Keratinocyte (primary cell): ENCODE results near the gene CPNE9. TPM values are rescaled to one million over a fixed set of nuclear protein-coding genes. Genes with fewer than 3 reads are reported as not detected.

Experiments
- DNase-seq: peaks from one replicate; pipeline ENCODE4 v3.0.0-alpha.2; 2011; ENCODE audit warnings: low read depth, missing footprints, low spot score
- FAIRE-seq: peaks from 2 replicates; lab custom pipeline; 2011; peaks lifted over from hg19 to GRCh38; lab: Jason Lieb, UNC
- H2AFZ ChIP-seq: 2 replicates; pipeline ENCODE4 v1.6.0; 2012; ENCODE audit warnings: low read length, control low read depth, inconsistent platforms; ENCODE audit not compliant: control insufficient read depth
- H3K27ac ChIP-seq: 2 replicates; pipeline ENCODE4 v1.5.1; 2011; ENCODE audit warnings: low read length; ENCODE audit not compliant: control insufficient read depth, insufficient read depth
- H3K27me3 ChIP-seq: 3 replicates; pipeline ENCODE4 v1.6.0; 2011; ENCODE audit warnings: low read length; ENCODE audit not compliant: control insufficient read depth, insufficient read depth; ENCODE audit errors: extremely low read depth
- H3K36me3 ChIP-seq, 2 experiments: 2 replicates in 1 of 2; 3 replicates in 1 of 2; pipeline ENCODE4 v1.5.1; 2011; ENCODE audit warnings: low read length in 2 of 2, mild to moderate bottlenecking in 1 of 2; ENCODE audit not compliant: control insufficient read depth in 2 of 2, insufficient read depth in 2 of 2; ENCODE audit errors: extremely low read depth in 1 of 2
- H3K4me1 ChIP-seq: 3 replicates; pipeline ENCODE4 v1.5.1; 2011; ENCODE audit warnings: low read length; ENCODE audit not compliant: control insufficient read depth, insufficient read depth; ENCODE audit errors: extremely low read depth
- H3K4me2 ChIP-seq: 3 replicates; pipeline ENCODE4 v1.6.0; 2011; ENCODE audit warnings: low read depth, low read length; ENCODE audit not compliant: control insufficient read depth, insufficient read depth; ENCODE audit errors: extremely low read depth
- H3K4me3 ChIP-seq, 3 experiments: fragments of 200-600 bp in 1 of 3; sonication (generic) in 1 of 3; 2 replicates in 2 of 3; 3 replicates in 1 of 3; pipeline ENCODE4 v1.5.1; 2011 to 2016; ENCODE audit warnings: low read length in 3 of 3, mild to moderate bottlenecking in 3 of 3, control low read depth in 2 of 3, inconsistent platforms in 1 of 3, low read depth in 1 of 3, mixed read lengths in 1 of 3, mixed run types in 1 of 3, moderate library complexity in 1 of 3; ENCODE audit not compliant: control insufficient read depth in 2 of 3, insufficient read depth in 2 of 3; ENCODE audit errors: extremely low read depth in 1 of 3
- H3K79me2 ChIP-seq: 2 replicates; pipeline ENCODE4 v1.6.0; 2012; ENCODE audit warnings: low read length; ENCODE audit not compliant: control insufficient read depth, insufficient read depth
- H3K9ac ChIP-seq: 3 replicates; pipeline ENCODE4 v1.6.0; 2011; ENCODE audit warnings: low read length; ENCODE audit not compliant: control insufficient read depth, insufficient read depth; ENCODE audit errors: extremely low read depth
- H3K9me1 ChIP-seq: 3 replicates; pipeline ENCODE4 v1.6.0; 2011; ENCODE audit warnings: low read length; ENCODE audit not compliant: control insufficient read depth, insufficient read depth; ENCODE audit errors: extremely low read depth
- H3K9me3 ChIP-seq: 2 replicates; pipeline ENCODE4 v1.5.1; 2012; ENCODE audit warnings: low read depth, low read length; ENCODE audit not compliant: control insufficient read depth
- H4K20me1 ChIP-seq: 3 replicates; pipeline ENCODE4 v1.6.0; 2011; ENCODE audit warnings: low read length; ENCODE audit not compliant: control insufficient read depth, insufficient read depth; ENCODE audit errors: extremely low read depth
- EZH2 ChIP-seq: IDR thresholded peaks from one replicate; pipeline ENCODE4 v1.6.1; 2012; ENCODE audit warnings: inconsistent platforms, mild to moderate bottlenecking, low read length, moderate library complexity
- dilution Hi-C: fragments of 300-500 bp; cut with MboI; formaldehyde crosslinking; loops from one replicate; pipeline ENCODE4 v1.7.0; 2020; ENCODE audit warnings: low sequenced_read_pairs; ENCODE audit not compliant: extremely low pct_ligation_motif_present
- polyA plus RNA-seq, 5 experiments: library from polyadenylated mRNA; depleted of rRNA in 3 of 5; stranded (reverse) in 3 of 5; stranded (forward) in 1 of 5; unstranded in 1 of 5; fragments of >200 nt; gene quantifications; 1 replicate in 1 of 5; 2 replicates in 3 of 5; 3 replicates in 1 of 5; pipeline versions ENCODE4 v1.2.1 to v1.2.3, GENCODE V29; 2011 to 2012; ENCODE audit warnings: missing spikeins in 2 of 5, low read depth in 1 of 5, low replicate concordance in 1 of 5
- TF ChIP-seq, protein P1 (sequence below), 3 experiments: IDR thresholded peaks in 1 of 3; conservative IDR thresholded peaks in 1 of 3; optimal IDR thresholded peaks in 1 of 3; 2 replicates in 2 of 3; 3 replicates in 1 of 3; pipeline versions ENCODE3 to v1.5.1; 2011; ENCODE audit warnings: low read length in 3 of 3, mild to moderate bottlenecking in 3 of 3, moderate library complexity in 2 of 3, control low read depth in 1 of 3, inconsistent platforms in 1 of 3; ENCODE audit not compliant: insufficient read depth in 2 of 3; ENCODE audit errors: extremely low read depth in 1 of 3

Gene CPNE9
- polyA plus RNA-seq, 1 donor (not counting 4 experiments of a cell fraction or from before 2014, with no cell fraction given), result not detected

DNA sequence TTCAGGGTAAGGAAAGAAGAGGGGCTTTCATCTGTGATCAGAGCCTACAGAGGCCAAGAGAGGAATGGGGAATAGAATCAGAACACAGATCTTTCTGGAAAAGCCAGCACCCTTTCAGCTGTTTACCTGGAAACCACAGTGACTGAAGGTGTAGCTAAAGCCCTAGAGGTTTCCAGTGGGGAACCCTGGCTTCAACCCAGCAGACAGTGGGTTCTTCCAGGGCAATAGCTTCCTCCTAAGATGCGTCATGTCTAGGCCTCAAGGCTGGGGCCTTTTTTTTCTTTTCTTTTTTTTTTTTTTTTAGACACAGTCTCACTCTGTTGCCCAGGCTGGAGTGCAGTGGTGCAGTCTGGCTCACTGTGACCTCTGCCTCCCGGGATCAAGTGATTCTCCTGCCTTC lies 3.1 kb upstream of the CPNE9 start:
- H3K9ac ChIP-seq, result no peak overlapping the region
- dilution Hi-C loops, result no loop called here
- H3K9me1 ChIP-seq, result no peaks in the 10 kb centered on the region
- H2AFZ ChIP-seq, result no peak overlapping the region
- H3K4me2 ChIP-seq, result peak overlapping the region; percentile 19
- no peak overlapping the region for H3K4me3 ChIP-seq
- no peaks in the 10 kb centered on the region for H4K20me1 ChIP-seq
- H3K9me3 ChIP-seq, result no peaks in the 10 kb centered on the region
- no peak for TF ChIP-seq EZH2
- H3K79me2 ChIP-seq, result no peaks in the 10 kb centered on the region
- peaks cover 9 to 11% of the 10 kb centered on the region in 2 experiments for H3K36me3 ChIP-seq
- peaks cover 12% of the 10 kb centered on the region for H3K27me3 ChIP-seq
- no peak for FAIRE-seq
- H3K27ac ChIP-seq, result no peak overlapping the region
- H3K4me1 ChIP-seq, result peaks cover 10% of the 10 kb centered on the region
- DNase-seq, result no peak

DNA sequence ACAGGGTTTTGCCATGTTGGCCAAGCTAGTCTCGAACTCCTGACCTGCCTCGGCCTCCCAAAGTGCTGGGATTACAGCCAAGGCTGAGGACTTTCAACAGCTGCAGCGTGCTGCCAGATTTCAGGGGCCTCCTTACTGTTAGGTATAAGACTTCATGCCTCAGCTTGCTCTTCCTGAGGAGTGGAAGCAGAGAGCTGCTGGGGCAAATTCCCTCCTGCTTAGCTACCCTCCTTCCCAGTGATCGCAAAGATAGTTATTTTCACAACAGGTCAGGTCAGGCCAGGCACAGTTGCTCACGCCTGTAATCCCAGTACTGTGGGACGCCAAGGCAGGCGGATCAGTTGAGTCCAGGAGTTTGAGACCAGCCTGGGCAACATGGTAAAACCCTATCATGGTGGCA lies 2.6 kb upstream of the CPNE9 start:
- Histone ChIP-seq H3K4me3 (no peak overlapping the region), H3K9me3 (no peaks in the 10 kb centered on the region), H3K4me2 (peak overlapping the region; percentile 19), H3K4me1 (peaks cover 10% of the 10 kb centered on the region), H3K9me1 (no peaks in the 10 kb centered on the region), H2AFZ (no peak overlapping the region), H3K27ac (no peak overlapping the region), H4K20me1 (no peaks in the 10 kb centered on the region), H3K27me3 (peaks cover 16% of the 10 kb centered on the region), H3K9ac (no peak overlapping the region), H3K79me2 (no peaks in the 10 kb centered on the region), H3K36me3 (peaks cover 9% of the 10 kb centered on the region in 2 experiments)
- FAIRE-seq, result no peak
- TF ChIP-seq EZH2, result no peak
- TF ChIP-seq, protein P1, sequence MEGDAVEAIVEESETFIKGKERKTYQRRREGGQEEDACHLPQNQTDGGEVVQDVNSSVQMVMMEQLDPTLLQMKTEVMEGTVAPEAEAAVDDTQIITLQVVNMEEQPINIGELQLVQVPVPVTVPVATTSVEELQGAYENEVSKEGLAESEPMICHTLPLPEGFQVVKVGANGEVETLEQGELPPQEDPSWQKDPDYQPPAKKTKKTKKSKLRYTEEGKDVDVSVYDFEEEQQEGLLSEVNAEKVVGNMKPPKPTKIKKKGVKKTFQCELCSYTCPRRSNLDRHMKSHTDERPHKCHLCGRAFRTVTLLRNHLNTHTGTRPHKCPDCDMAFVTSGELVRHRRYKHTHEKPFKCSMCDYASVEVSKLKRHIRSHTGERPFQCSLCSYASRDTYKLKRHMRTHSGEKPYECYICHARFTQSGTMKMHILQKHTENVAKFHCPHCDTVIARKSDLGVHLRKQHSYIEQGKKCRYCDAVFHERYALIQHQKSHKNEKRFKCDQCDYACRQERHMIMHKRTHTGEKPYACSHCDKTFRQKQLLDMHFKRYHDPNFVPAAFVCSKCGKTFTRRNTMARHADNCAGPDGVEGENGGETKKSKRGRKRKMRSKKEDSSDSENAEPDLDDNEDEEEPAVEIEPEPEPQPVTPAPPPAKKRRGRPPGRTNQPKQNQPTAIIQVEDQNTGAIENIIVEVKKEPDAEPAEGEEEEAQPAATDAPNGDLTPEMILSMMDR (optimal IDR thresholded peaks at IDR 0.05 in 1 of 3, IDR thresholded peaks at IDR 0.05 in 1 of 3, conservative IDR thresholded peaks at IDR 0.05 in 1 of 3; ENCODE audit: extremely low read depth in 1 of 3, insufficient read depth in 2 of 3, low read length in 3 of 3), result no peak
- peak; percentile 56 for DNase-seq
- dilution Hi-C loops, result no loop called here

DNA sequence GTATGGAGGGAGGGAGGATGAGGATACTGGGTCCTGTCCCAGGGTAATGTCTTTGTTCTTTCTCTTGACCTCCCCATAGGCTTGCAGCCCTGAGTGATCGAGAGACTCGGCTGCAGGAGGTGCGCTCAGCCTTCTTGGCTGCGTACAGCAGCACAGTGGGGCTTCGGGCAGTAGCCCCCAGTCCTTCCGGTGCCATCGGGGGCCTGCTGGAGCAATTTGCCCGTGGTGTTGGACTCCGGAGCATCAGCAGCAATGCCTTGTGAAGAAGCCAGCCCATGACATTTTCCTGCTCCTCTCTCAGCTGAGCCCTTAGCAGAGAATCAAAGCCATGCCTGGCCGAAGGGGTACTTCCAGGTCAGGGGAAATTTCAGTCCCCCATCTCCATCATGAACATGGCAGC lies 1.9 kb upstream of the CPNE9 start:
- DNase-seq, result no peak

More for the DNA sequence above, 1.9 kb upstream of the CPNE9 start:
- TF ChIP-seq EZH2, result no peak
- TF ChIP-seq, protein P1 (optimal IDR thresholded peaks at IDR 0.05 in 1 of 3, IDR thresholded peaks at IDR 0.05 in 1 of 3, conservative IDR thresholded peaks at IDR 0.05 in 1 of 3; ENCODE audit: extremely low read depth in 1 of 3, insufficient read depth in 2 of 3, low read length in 3 of 3), result no peak
- Histone ChIP-seq H3K9me3 (no peaks in the 10 kb centered on the region), H3K79me2 (no peaks in the 10 kb centered on the region), H3K4me1 (peaks cover 10% of the 10 kb centered on the region), H3K27ac (no peak overlapping the region), H2AFZ (no peak overlapping the region), H3K4me2 (no peak overlapping the region), H3K9ac (no peak overlapping the region), H3K36me3 (peaks cover 7 to 9% of the 10 kb centered on the region in 2 experiments), H3K9me1 (no peaks in the 10 kb centered on the region), H4K20me1 (no peaks in the 10 kb centered on the region), H3K27me3 (peaks cover 16% of the 10 kb centered on the region), H3K4me3 (no peak overlapping the region)
- dilution Hi-C loops, result no loop called here
- no peak for FAIRE-seq
